Measurements from ENCODE around the gene ZNF280C.

Gene ZNF280C

DNA sequence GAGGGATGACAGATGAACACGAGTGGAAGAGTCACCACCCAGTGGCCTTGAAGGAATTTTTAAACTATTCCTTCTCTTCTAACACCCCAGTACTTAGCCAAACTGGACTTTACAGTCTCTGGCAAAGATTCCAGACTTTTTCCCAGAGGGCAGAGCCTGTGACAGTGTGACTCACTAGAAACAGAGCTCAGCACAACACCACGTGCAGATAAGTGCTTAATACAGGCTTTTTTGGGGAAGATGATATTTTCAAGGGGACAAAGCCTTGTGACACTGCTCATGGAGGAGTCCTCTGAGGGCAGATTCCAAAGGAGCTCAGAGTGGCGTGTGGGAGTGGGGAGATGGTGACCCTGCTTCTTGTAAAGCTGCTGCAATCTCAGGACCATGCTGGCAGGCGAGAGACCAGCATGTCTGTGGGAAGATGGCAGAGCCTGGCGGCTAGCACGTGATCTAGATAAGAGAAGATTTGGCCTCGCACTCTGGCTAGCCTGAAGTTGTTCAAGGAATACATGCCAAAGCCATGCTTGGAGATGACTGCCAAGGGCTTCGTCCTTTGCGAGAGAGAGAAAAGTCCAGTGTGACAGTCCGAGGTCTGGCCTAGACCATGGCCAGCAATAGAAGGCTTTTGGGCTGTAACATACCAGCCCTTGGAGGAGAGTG lies 94.5 kb downstream of the ZNF280C start:
- no peak for DNase-seq

DNA sequence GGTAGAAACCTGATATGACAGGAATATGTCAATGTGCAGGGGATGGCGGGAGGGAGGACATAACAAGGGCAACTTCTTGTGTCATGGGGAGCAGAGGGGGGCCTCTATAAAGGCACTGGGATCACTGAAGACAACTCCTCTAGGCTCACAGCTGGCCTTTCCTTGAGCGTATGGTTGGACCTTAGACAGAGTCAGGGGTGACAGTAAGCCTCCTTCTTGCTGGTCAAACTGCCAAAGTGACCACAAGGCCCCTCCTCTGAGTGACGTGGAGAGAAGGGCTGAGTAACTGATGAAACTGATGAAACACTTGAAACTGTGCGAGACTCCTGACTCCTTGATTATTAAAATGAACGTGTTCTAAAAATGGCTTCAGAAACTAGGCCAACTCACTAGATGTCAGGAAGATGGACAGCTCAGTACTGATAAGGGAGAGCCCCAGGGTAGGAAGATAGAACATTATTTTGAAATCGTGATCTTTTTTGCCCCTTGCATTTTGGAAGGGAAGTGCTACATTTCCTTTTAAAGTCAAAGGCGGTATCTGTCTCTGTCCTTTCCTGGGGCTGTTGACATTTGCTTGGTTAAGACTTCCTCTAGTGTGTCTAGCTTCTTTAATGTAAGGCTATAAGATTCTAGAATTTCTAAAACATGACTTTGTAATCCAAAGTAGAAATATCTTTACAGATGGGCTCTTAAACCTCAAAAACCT lies 95.4 kb downstream of the ZNF280C start:
- DNase-seq = no peak

- DNase-seq = no peak
Measured at GRCh38 chrX:130172127-130172845, 96.4 kb downstream of the ZNF280C start.

GRCh38 chrX:130171446-130172126 lies 97.1 kb downstream of the ZNF280C start, which contains the start of gene RAB33A:
RAB33A (plus strand) TSS chrX:130171962; CDS start chrX:130172063, 101 bp downstream.
- peak; percentile 40 for DNase-seq

- peak; percentile 93 for DNase-seq
Measured at GRCh38 chrX:130170752-130171445, 97.8 kb downstream of the ZNF280C start.

DNA sequence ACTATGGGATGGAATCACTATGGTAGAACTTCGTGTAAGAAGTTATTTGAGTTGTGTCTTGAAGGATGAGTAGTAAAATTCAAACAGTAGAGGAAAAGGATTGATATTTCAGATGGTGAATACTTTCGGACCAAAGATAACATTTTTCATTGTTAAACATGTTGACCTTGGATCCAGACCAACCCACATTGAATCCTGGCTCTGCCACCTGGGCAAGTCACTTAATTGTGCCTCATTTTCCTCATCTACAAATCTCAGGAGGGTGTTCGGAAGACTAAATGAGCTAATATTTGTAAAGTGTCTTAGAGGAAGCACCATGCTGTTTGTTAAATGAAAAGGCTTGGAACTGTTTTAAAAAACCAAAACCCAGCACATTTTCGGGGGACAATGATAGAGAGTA lies 101.7 kb downstream of the ZNF280C start:
- DNase-seq = no peak

- DNase-seq = no peak
Measured at GRCh38 chrX:130166503-130166777, 102.3 kb downstream of the ZNF280C start.

- peak; percentile 99 for DNase-seq
Measured at GRCh38 chrX:130165703-130166502, 102.8 kb downstream of the ZNF280C start, which contains the start of gene AIFM1. AIFM1 (minus strand) TSS chrX:130165841; CDS start chrX:130165656, 185 bp downstream.

DNA sequence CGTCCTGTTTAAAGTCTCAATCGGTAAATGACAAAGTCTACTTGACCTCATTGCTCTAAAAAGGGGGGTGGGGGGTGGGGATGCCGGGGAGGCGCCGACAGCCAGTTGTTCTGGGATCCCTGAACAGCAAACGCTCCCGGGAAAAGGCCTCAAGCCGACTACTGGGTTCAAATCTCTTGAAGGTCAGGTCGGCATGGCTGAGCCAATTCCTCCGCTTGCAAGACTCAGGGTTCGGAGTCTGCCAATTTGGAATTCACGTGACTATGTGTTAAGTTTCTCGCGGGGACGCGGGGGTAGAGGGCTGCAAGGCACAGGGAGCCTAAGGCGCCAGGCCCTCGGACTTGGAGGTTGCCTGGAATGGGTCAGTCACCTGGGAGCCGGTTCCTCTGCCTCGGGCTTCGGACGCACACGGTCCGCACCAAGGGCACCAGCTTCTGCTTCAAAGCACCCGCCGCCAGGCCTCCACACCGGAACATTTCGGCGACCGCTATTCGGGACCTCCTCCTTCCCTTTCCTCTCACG lies 103.5 kb downstream of the ZNF280C start:
- no peak for DNase-seq

GRCh38 chrX:130163398-130163797 lies 105.3 kb downstream of the ZNF280C start:
- DNase-seq = no peak

DNA sequence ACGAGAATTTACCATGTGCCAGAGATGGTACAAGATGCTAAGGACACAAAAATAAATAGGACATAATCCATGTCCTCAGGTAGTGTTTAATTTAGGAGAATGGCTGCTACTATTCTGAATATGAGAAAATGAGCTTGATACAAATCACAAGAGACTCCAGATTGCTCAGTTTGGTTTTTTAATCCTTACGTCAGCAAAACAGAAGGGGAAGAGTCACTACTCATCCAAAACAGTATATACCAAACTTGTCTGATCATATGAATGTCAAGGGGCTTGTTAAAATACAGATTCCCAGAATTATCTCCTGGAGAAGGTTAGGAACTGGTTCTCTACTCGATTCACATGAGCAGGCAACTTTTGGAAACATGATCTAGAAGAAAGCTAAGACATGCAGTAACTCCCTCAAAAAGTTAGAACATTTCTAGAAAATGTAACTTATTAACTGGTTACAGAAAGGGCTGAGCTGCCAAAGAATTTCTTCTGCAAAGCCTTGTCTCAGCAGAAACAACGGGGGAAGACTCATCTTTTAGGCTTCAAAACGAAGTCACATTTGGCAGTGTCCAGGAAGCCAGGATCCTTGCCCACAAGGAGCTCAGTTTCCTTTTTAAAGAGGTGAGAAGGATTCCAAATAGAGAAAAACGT lies 106.5 kb downstream of the ZNF280C start:
- no peak for DNase-seq

DNA sequence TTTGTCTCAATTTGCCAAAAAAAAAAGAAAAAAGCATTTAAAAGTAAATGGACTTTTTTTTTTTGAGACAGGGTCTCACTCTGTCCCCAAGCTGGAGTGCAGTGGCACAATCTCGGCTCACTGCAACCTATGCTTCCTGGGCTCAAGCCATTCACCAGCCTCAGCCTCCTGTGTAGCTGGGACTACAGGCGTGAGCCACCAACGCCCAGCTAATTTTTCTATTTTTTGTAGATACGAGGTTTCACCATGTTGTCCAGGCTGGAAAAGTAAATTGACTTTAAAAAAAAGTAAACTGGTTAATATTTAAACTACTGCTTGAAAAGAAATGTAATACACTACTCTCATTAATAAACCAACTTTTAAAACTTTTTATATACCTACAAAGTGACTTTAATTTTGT lies 108.9 kb downstream of the ZNF280C start:
- no peak for DNase-seq

GRCh38 chrX:130158311-130158710 lies 110.4 kb downstream of the ZNF280C start:
- no peak for DNase-seq

- DNase-seq = no peak
Measured at GRCh38 chrX:130155564-130155963, 113.1 kb downstream of the ZNF280C start.
